Stimulated activated CD4-positive, alpha-beta T cell treated with anti-CD3 and anti-CD28 coated beads, TNF-alpha, amount 100 ng/mL, for 48 hours (primary cell): ENCODE data around the gene CACNA2D3.

Source experiments
- DNase-seq, 3 donors: peaks; one replicate each; pipeline ENCODE4 v3.0.0-alpha.2; 2020; ENCODE audit warnings: low read depth in 3 of 3

Gene CACNA2D3

DNA sequence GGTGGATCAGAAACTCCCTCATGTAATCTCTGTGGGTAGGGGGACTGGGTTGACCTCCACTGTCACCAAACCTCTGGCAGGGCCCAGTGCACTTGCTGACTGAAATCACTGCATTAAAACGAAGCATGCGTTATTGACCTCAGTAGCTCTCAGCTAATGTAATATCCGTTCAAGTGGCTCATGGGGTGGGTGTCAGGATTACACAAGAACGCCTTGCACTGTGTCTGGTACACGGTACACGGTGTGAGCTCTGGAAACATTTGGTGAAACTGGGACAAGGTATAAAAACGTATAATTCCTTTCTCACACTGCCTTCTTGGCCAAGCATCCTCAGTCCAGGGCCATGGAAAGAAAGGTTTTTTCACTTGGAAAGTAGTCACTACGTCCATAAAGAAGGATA lies 793.6 kb downstream of the CACNA2D3 start:
- no peak for DNase-seq

DNA sequence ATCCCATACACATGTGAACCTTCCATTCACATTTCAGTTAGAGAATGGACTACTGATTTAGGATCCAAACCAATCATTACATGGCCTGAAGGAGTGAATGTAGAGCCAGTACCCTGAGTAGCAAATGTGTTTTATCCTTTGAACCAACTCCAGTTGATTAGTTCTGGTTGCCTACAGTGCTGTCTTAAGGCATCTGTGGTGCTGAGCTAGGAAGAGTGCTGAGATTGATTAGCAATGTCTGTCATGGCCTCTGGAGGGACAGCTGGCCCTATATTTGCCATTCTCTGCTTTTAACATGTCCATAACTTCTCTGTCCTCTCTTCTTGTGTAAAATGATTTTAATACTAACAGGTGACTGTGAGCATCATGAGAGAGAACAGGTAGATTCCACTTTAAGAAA lies 794.4 kb downstream of the CACNA2D3 start:
- no peak for DNase-seq

DNA sequence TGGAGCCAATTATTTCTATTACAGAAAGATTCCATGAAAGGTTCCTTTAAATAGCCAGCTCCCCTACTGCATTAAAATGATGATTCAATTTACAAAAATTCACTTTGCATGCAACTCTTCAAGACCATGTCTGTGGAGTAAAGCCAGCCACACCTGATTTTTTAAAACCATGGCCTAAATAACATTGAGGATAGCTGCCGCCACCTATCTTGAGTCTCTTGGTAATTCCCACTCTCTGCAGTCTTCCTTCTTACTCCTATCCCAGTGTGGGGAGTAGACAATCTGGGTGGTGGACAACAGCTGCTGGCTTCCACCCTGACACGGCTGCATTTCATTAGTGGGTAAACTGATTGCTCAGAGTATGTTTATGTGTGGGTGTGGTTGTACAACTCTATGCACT lies 794.8 kb downstream of the CACNA2D3 start:
- no peak for DNase-seq

GRCh38 chr3:54917862-54918261 lies 795.5 kb downstream of the CACNA2D3 start:
- no peak for DNase-seq

DNA sequence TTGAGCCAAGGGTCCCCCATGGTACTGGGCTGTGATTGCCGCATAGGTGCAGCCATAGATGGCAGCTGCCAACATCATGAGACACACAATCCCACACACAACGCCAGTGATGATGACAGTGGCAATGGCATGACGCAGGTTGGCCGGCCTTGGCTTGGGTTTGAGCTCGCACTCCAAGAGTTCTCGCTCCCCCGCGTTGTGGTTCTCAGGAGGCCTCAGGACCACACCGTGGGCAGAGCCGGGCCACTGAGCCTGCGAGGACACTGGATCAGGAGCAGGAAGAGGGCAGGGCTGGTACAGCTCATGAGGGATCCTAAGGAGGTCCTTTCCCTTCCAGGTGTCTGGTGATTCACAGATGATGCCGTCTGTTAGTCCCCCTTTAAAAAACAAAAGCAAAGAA lies 796.2 kb downstream of the CACNA2D3 start:
- DNase-seq, result no peak

GRCh38 chr3:54928046-54928770 lies 805.9 kb downstream of the CACNA2D3 start, which contains the start of gene LRTM1:
Gene LRTM1, minus strand, starts transcription at chr3:54928059. Its CDS starts 148 bp downstream, at chr3:54927911.
- DNase-seq, result no peak

- no peak for DNase-seq
Measured at GRCh38 chr3:54931182-54931581, 808.8 kb downstream of the CACNA2D3 start.

DNA sequence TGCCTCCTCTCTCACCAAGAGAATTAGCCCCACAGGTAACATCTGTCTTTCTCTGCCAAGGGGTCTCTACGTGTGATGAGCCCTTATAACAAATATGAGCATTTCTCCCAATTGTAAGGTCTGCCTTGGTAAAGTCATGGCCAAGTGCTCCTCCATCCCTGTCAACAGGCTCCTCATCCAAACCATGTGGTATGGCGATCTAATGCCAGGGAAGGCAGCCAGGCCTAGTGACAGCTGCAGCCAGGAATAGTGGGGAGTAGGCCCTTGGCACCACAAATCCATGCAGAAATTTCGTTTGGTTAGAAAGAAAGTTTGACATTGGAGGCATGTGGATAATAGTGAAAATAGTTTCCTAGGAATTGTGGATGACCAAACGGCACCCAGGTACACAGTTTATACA lies 810.3 kb downstream of the CACNA2D3 start:
- DNase-seq, result no peak

- DNase-seq, result no peak
Measured at GRCh38 chr3:54935869-54936268, 813.5 kb downstream of the CACNA2D3 start.

DNA sequence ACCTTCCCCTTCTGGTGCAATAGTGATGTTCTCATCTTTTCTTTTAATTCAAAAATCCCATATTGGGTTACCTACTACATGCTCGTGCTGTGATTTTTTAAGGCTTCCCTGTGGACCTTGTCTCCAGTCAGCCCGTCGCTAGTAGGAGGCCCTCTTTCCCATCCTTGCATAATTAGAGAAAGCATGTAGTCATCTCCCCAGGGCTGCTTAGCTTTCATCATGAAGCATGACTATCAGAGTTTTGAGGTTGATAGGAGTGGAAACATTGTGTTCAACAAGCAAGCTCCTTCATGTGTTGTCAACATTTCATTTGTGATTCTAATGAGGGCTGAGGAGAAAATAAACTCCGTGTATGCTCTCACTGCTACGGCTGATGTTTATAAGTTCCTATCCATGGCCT lies 814.2 kb downstream of the CACNA2D3 start:
- no peak for DNase-seq

DNA sequence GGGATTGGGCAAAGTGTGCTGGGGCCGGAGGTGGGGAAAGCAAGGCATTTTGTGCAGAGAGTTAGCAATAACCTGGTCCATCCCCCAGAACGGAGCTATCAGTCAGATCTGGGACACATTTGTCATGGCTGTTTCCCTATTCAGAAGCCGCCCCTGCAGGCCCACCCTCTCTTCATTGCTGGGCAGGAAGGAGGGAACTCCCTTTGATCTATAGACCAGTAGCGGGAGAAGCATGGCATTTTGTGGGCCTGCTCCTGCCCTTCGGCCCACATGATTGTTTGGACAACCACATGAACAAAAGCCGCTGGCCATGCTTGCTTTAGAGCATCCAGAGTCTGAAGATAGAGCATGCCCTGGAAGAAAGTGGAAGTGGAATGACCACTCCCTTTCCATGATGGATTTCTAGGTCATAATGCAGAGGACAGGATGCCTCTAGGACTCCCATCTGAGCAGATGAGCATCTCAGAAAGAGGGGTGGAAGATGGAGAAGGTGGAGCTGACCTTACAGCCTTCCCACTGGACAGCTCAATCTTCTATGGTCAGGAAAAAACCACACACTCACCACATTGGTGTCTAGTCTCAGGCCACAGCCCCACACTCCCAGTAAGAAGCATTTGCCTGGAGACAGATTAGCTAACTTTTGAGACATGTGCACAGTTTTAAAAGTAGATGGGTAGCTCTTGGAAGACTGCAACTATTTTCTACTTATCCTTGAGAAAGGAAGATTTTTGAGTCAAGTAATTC lies 817.4 kb downstream of the CACNA2D3 start:
- DNase-seq, result no peak

- no peak for DNase-seq
Measured at GRCh38 chr3:54940971-54941370, 818.6 kb downstream of the CACNA2D3 start.

GRCh38 chr3:54941690-54942362 lies 819.5 kb downstream of the CACNA2D3 start:
- DNase-seq, result no peak

- no peak for DNase-seq
Measured at GRCh38 chr3:54949491-54950044, 827.2 kb downstream of the CACNA2D3 start.

- DNase-seq, result no peak
Measured at GRCh38 chr3:54950391-54951003, 828.1 kb downstream of the CACNA2D3 start.

DNA sequence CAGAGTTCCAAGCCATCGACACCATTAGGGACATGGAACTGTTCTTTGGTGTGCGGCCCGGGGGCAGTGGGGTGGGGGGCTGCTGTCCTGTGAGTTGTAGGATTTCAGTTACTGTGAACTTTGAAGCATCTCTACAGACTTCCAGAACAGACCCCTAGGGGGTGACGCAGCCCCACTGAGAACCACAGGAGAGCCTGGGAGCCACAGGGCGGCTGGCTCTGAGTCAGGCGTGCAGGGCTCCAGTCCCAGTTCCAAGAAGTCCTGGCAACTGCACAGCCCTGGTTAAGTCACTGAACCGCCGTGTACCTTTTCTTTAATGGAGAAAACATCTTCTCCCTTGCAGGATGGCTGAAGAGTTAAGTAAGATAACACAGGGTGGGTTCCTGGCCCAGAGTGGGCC lies 829.1 kb downstream of the CACNA2D3 start:
- DNase-seq, result no peak

DNA sequence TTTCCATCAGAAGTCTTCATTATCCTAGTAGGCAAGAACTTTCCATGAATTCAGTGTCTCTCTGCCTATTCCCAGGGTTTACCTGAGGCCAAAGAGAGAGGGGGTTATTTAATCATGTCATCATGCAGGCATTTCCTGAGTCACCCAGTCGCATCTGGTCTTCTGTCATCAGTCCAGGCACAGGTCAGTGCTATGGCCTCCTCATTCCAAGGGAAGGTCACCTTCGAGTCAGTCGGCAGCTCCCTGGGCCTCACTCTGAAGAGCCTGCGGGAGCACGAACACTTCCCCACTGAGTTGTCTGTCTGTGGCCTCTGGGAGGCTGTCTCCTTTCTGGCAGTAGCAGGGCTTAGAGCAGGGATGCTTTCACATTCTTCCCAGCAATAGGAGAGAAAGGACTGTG lies 831.7 kb downstream of the CACNA2D3 start:
- no peak for DNase-seq

GRCh38 chr3:54954521-54954920 lies 832.2 kb downstream of the CACNA2D3 start:
- DNase-seq, result no peak

- no peak for DNase-seq
Measured at GRCh38 chr3:54955496-54955895, 833.1 kb downstream of the CACNA2D3 start.

GRCh38 chr3:54955941-54956340 lies 833.6 kb downstream of the CACNA2D3 start:
- DNase-seq, result no peak

GRCh38 chr3:54957711-54958110 lies 835.4 kb downstream of the CACNA2D3 start:
- DNase-seq, result no peak

GRCh38 chr3:54960082-54960481 lies 837.7 kb downstream of the CACNA2D3 start:
- no peak for DNase-seq
